ENCODE results near the gene CEP63. TPM values are rescaled to one million over a fixed set of nuclear protein-coding genes. Genes with fewer than 3 reads are reported as not detected.

Gene CEP63
- total and polyA plus RNA-seq, 2 experiments from 2014 or later = 15.1 to 53.9 TPM

- TF ChIP-seq, protein P1, sequence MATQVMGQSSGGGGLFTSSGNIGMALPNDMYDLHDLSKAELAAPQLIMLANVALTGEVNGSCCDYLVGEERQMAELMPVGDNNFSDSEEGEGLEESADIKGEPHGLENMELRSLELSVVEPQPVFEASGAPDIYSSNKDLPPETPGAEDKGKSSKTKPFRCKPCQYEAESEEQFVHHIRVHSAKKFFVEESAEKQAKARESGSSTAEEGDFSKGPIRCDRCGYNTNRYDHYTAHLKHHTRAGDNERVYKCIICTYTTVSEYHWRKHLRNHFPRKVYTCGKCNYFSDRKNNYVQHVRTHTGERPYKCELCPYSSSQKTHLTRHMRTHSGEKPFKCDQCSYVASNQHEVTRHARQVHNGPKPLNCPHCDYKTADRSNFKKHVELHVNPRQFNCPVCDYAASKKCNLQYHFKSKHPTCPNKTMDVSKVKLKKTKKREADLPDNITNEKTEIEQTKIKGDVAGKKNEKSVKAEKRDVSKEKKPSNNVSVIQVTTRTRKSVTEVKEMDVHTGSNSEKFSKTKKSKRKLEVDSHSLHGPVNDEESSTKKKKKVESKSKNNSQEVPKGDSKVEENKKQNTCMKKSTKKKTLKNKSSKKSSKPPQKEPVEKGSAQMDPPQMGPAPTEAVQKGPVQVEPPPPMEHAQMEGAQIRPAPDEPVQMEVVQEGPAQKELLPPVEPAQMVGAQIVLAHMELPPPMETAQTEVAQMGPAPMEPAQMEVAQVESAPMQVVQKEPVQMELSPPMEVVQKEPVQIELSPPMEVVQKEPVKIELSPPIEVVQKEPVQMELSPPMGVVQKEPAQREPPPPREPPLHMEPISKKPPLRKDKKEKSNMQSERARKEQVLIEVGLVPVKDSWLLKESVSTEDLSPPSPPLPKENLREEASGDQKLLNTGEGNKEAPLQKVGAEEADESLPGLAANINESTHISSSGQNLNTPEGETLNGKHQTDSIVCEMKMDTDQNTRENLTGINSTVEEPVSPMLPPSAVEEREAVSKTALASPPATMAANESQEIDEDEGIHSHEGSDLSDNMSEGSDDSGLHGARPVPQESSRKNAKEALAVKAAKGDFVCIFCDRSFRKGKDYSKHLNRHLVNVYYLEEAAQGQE (IDR thresholded peaks at IDR 0.05; ENCODE audit: unreplicated experiment) = no peak
- TF ChIP-seq ETS1 (IDR thresholded peaks at IDR 0.05) = no peak
- TF ChIP-seq, protein P2, sequence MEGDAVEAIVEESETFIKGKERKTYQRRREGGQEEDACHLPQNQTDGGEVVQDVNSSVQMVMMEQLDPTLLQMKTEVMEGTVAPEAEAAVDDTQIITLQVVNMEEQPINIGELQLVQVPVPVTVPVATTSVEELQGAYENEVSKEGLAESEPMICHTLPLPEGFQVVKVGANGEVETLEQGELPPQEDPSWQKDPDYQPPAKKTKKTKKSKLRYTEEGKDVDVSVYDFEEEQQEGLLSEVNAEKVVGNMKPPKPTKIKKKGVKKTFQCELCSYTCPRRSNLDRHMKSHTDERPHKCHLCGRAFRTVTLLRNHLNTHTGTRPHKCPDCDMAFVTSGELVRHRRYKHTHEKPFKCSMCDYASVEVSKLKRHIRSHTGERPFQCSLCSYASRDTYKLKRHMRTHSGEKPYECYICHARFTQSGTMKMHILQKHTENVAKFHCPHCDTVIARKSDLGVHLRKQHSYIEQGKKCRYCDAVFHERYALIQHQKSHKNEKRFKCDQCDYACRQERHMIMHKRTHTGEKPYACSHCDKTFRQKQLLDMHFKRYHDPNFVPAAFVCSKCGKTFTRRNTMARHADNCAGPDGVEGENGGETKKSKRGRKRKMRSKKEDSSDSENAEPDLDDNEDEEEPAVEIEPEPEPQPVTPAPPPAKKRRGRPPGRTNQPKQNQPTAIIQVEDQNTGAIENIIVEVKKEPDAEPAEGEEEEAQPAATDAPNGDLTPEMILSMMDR (conservative IDR thresholded peaks at IDR 0.05; ENCODE audit: low read depth in 2 of 2) = no peak
- TF ChIP-seq NANOG (IDR thresholded peaks at IDR 0.05; ENCODE audit: borderline replicate concordance) = no peak
Measured at GRCh38 chr3:134545818-134546217, 60.0 kb downstream of the CEP63 start (continued).

DNA sequence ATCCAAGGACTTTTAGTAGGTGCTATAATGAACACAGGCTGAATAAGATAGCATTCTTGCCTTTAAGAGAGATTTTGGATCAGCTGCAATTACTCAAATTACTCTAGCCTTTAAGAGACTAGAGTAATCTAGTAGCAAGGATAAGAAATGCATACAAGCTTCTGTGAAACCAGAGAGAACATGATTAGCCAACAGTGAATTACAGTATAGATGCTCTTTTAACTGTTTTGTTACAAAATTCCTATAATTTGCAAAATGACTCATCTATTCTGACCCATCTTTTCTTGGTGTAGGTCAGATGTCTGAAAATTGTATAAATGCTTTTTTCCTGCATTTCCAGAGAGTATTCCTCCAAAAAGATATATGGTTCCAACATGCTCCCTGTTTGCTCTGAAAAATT, 66.9 kb downstream of the CEP63 start:
- H3K4me2 ChIP-seq = no peak overlapping the region
- no peaks in the 10 kb centered on the region for H3K27me3 ChIP-seq (ENCODE audit: insufficient read depth)
- H3K4me1 ChIP-seq (ENCODE audit: insufficient read depth) = no peaks in the 10 kb centered on the region
- no peaks in the 10 kb centered on the region for H3K4me1 Mint-ChIP-seq
- H3K9me2 ChIP-seq (ENCODE audit: insufficient read depth) = no peaks in the 10 kb centered on the region
- H3K4me3 ChIP-seq = no peak overlapping the region
- peaks cover 2% of the 10 kb centered on the region for H3K27me3 Mint-ChIP-seq (ENCODE audit: insufficient read depth, low read depth, poor library complexity)
- no peak for DNase-seq (ENCODE audit: low spot score)
- no peaks in the 10 kb centered on the region for H3F3A ChIP-seq (replicated peaks; ENCODE audit: low read depth)
- no peak overlapping the region for H2AFZ ChIP-seq
- no peaks in the 10 kb centered on the region for H4K20me1 ChIP-seq (replicated peaks; ENCODE audit: insufficient read depth)
- peaks cover 8% of the 10 kb centered on the region; the same call in 1 of the 2 replicates for H3K36me3 ChIP-seq (ENCODE audit: insufficient read depth)
- H3K79me2 ChIP-seq (replicated peaks; ENCODE audit: insufficient read depth) = no peaks in the 10 kb centered on the region
- ATAC-seq = no peak
- no peaks in the 10 kb centered on the region for H3K9me3 Mint-ChIP-seq
- no peak overlapping the region for H3K27ac ChIP-seq (ENCODE audit: low read depth)
- no peak overlapping the region for H3K4me3 Mint-ChIP-seq
- peaks cover 23% of the 10 kb centered on the region; the same call in 2 of the 3 replicates for H3K36me3 Mint-ChIP-seq (ENCODE audit: low read depth)
- no peak overlapping the region for H3K27ac Mint-ChIP-seq
- TF ChIP-seq JUNB (IDR thresholded peaks at IDR 0.05; ENCODE audit: unreplicated experiment) (no peak), ZNF462 (CRISPR knock-in tag; IDR thresholded peaks at IDR 0.05) (no peak), POLR2AphosphoS5 (IDR thresholded peaks at IDR 0.05; ENCODE audit: low read depth) (no peak), CREB1 (CRISPR knock-in tag; IDR thresholded peaks at IDR 0.05; ENCODE audit: low read depth) (no peak)
- TF ChIP-seq, protein P1 (IDR thresholded peaks at IDR 0.05; ENCODE audit: unreplicated experiment) = no peak
